Measurements from ENCODE around the gene GNG7. TPM values are rescaled to one million over a fixed set of nuclear protein-coding genes. Genes with fewer than 3 reads are reported as not detected.
"Not testable (repeated sequence)": the region's sequence is repeated elsewhere in the genome, so short reads cannot be mapped to it uniquely, and the experiment has no call there.

The GNG7 gene
- total and polyA plus RNA-seq, 5 donors = 25.4 to 58.2 (median 42.9) TPM

GRCh38 chr19:2495651-2496316, 206.7 kb downstream of the GNG7 start:
- intact Hi-C loops (cut with DNase I) = loop anchor here in 2 of 4 donors (5.0 kb wide), 2 partner anchors 42 to 47 kb away; no protein-coding TSS in a partner anchor
- DNase-seq = peak; percentile 58 to 76 (median 75)
- Histone ChIP-seq H3K9me3 (ENCODE audit: control insufficient read depth, low read length) (no peaks in the 10 kb centered on the region), H3K27me3 (ENCODE audit: control insufficient read depth, insufficient read depth) (no peaks in the 10 kb centered on the region), H3K27ac (ENCODE audit: low read length) (peak overlapping the region; percentile 90), H3K4me3 (ENCODE audit: low read length) (peak overlapping the region; percentile 50), H3K4me1 (ENCODE audit: control insufficient read depth, insufficient read depth, low read length) (peaks cover 4% of the 10 kb centered on the region)
- ATAC-seq = peak; percentile 53 to 60
- WGBS = 17% methylated on average over 16 of the region's 16 CpGs

GRCh38 chr19:2495130-2495641, 207.3 kb downstream of the GNG7 start:
- no peaks in the 10 kb centered on the region for H3K27me3 ChIP-seq (ENCODE audit: control insufficient read depth, insufficient read depth)
- peak overlapping the region; percentile 50 for H3K4me3 ChIP-seq (ENCODE audit: low read length)
- peaks cover 4% of the 10 kb centered on the region for H3K4me1 ChIP-seq (ENCODE audit: control insufficient read depth, insufficient read depth, low read length)
- ATAC-seq (peak; percentile 87 to 88), DNase-seq (peak; percentile 87 to 93 (median 91))
- under 1% methylated on average over 26 of the region's 26 CpGs for WGBS
- H3K27ac ChIP-seq (ENCODE audit: low read length) = peak overlapping the region; percentile 90
- H3K9me3 ChIP-seq (ENCODE audit: control insufficient read depth, low read length) = no peaks in the 10 kb centered on the region
- intact Hi-C loops (cut with DNase I) = loop anchor here in 2 of 4 donors (5.0 kb wide), 2 partner anchors 42 to 47 kb away; no protein-coding TSS in a partner anchor

GRCh38 chr19:2494447-2495129, 207.9 kb downstream of the GNG7 start:
- Histone ChIP-seq H3K27me3 (ENCODE audit: control insufficient read depth, insufficient read depth) (no peaks in the 10 kb centered on the region), H3K4me3 (ENCODE audit: low read length) (peak overlapping the region; percentile 50), H3K9me3 (ENCODE audit: control insufficient read depth, low read length) (no peaks in the 10 kb centered on the region), H3K27ac (ENCODE audit: low read length) (peak overlapping the region; percentile 90), H3K4me1 (ENCODE audit: control insufficient read depth, insufficient read depth, low read length) (peaks cover 5% of the 10 kb centered on the region)
- WGBS = 7% methylated on average over 72 of the region's 72 CpGs
- DNase-seq (peak; percentile 94 to 95 (median 94)), ATAC-seq (peak; percentile 84 to 90)
- intact Hi-C loops (cut with DNase I) = loop anchor here in 2 of 4 donors (5.0 kb wide), 2 partner anchors 43 to 48 kb away; no protein-coding TSS in a partner anchor

- DNase-seq = peak in 1 of 3 donors; percentile 70
- peaks cover 6% of the 10 kb centered on the region for H3K4me1 ChIP-seq (ENCODE audit: control insufficient read depth, insufficient read depth, low read length)
- no peaks in the 10 kb centered on the region for H3K27me3 ChIP-seq (ENCODE audit: control insufficient read depth, insufficient read depth)
- no peak overlapping the region for H3K27ac ChIP-seq (ENCODE audit: low read length)
- no peak overlapping the region for H3K4me3 ChIP-seq (ENCODE audit: low read length)
- no peaks in the 10 kb centered on the region for H3K9me3 ChIP-seq (ENCODE audit: control insufficient read depth, low read length)
- intact Hi-C loops (cut with DNase I) = no loop called here
- WGBS = 33% methylated on average over 21 of the region's 21 CpGs
- ATAC-seq = peak; percentile 2 to 4
These were observed 208.4 kb downstream of the GNG7 start for GRCh38 chr19:2494084-2494446.

GRCh38 chr19:2493448-2493847, 209.0 kb downstream of the GNG7 start:
- H3K27me3 ChIP-seq (ENCODE audit: control insufficient read depth, insufficient read depth); H3K9me3 ChIP-seq (ENCODE audit: control insufficient read depth, low read length); DNase-seq; intact Hi-C loops (cut with DNase I); H3K4me3 ChIP-seq (ENCODE audit: low read length); H3K27ac ChIP-seq (ENCODE audit: low read length); ATAC-seq; H3K4me1 ChIP-seq (ENCODE audit: control insufficient read depth, insufficient read depth, low read length): not testable (repeated sequence)
- 80% methylated on average over 14 of the region's 14 CpGs for WGBS

GRCh38 chr19:2492870-2493269, 209.6 kb downstream of the GNG7 start:
- Histone ChIP-seq H3K4me3 (ENCODE audit: low read length) (no peak overlapping the region), H3K4me1 (ENCODE audit: control insufficient read depth, insufficient read depth, low read length) (peaks cover 9% of the 10 kb centered on the region), H3K27ac (ENCODE audit: low read length) (no peak overlapping the region), H3K27me3 (ENCODE audit: control insufficient read depth, insufficient read depth) (no peaks in the 10 kb centered on the region), H3K9me3 (ENCODE audit: control insufficient read depth, low read length) (no peaks in the 10 kb centered on the region)
- intact Hi-C loops (cut with DNase I) = no loop called here
- no peak for DNase-seq
- no peak for ATAC-seq
- WGBS = 70% methylated on average over 8 of the region's 8 CpGs

- ATAC-seq (no peak), DNase-seq (peak in 1 of 3 donors; percentile 68)
- Histone ChIP-seq H3K27ac (ENCODE audit: low read length) (no peak overlapping the region), H3K27me3 (ENCODE audit: control insufficient read depth, insufficient read depth) (no peaks in the 10 kb centered on the region), H3K4me3 (ENCODE audit: low read length) (no peak overlapping the region), H3K4me1 (ENCODE audit: control insufficient read depth, insufficient read depth, low read length) (peaks cover 9% of the 10 kb centered on the region), H3K9me3 (ENCODE audit: control insufficient read depth, low read length) (no peaks in the 10 kb centered on the region)
- 62% methylated on average over 23 of the region's 23 CpGs for WGBS
- intact Hi-C loops (cut with DNase I) = no loop called here
These were observed 211.2 kb downstream of the GNG7 start for GRCh38 chr19:2491130-2491801.

- 80% methylated on average over 7 of the region's 7 CpGs for WGBS
- Histone ChIP-seq H3K27ac (ENCODE audit: low read length) (no peak overlapping the region), H3K27me3 (ENCODE audit: control insufficient read depth, insufficient read depth) (no peaks in the 10 kb centered on the region), H3K4me1 (ENCODE audit: control insufficient read depth, insufficient read depth, low read length) (peaks cover 5% of the 10 kb centered on the region), H3K9me3 (ENCODE audit: control insufficient read depth, low read length) (no peaks in the 10 kb centered on the region), H3K4me3 (ENCODE audit: low read length) (no peak overlapping the region)
- DNase-seq (no peak), ATAC-seq (no peak)
- intact Hi-C loops (cut with DNase I) = no loop called here
These were observed 211.8 kb downstream of the GNG7 start for GRCh38 chr19:2490659-2491058.

- DNase-seq = peak; percentile 73 to 89 (median 87)
- Histone ChIP-seq H3K27ac (ENCODE audit: low read length) (peak overlapping the region; percentile 9), H3K27me3 (ENCODE audit: control insufficient read depth, insufficient read depth) (no peaks in the 10 kb centered on the region), H3K4me3 (ENCODE audit: low read length) (peak overlapping the region; percentile 68), H3K9me3 (ENCODE audit: control insufficient read depth, low read length) (no peaks in the 10 kb centered on the region), H3K4me1 (ENCODE audit: control insufficient read depth, insufficient read depth, low read length) (peaks cover 5% of the 10 kb centered on the region)
- 3% methylated on average over 78 of the region's 78 CpGs for WGBS
- intact Hi-C loops (cut with DNase I) = no loop called here
- peak; percentile 72 to 82 for ATAC-seq
These were observed 213.4 kb downstream of the GNG7 start for GRCh38 chr19:2488942-2489731.

- Histone ChIP-seq H3K9me3 (ENCODE audit: control insufficient read depth, low read length) (no peaks in the 10 kb centered on the region), H3K27me3 (ENCODE audit: control insufficient read depth, insufficient read depth) (no peaks in the 10 kb centered on the region), H3K4me1 (ENCODE audit: control insufficient read depth, insufficient read depth, low read length) (peaks cover 5% of the 10 kb centered on the region), H3K4me3 (ENCODE audit: low read length) (peak overlapping the region; percentile 68), H3K27ac (ENCODE audit: low read length) (peak overlapping the region; percentile 9)
- 16% methylated on average over 32 of the region's 32 CpGs for WGBS
- no peak for DNase-seq
- ATAC-seq = peak; percentile 27 to 49
- intact Hi-C loops (cut with DNase I) = no loop called here
These were observed 214.0 kb downstream of the GNG7 start for GRCh38 chr19:2488405-2488941.
